Activated gamma-delta T cell treated with Interleukin-2 at 50 U/mL for 16 hours (primary cell): ENCODE measurements around the gene EEF2KMT.
A peak's percentile ranks its signal among the peaks of the same experiment; 100 is the strongest.
"Not testable (repeated sequence)": the region's sequence is repeated elsewhere in the genome, so short reads cannot be mapped to it uniquely, and the experiment has no call there.

Source experiments
- DNase-seq: peaks from one replicate; pipeline ENCODE4 v3.0.0-alpha.2; 2020

EEF2KMT gene

GRCh38 chr16:5097470-5098220, at the start of gene EEF2KMT:
EEF2KMT (minus strand) TSS chr16:5097795; CDS start chr16:5097739, 56 bp downstream.
- peak; percentile 89 for DNase-seq

- DNase-seq, result not testable (repeated sequence)
Measured at GRCh38 chr16:5144621-5144956, 47.0 kb upstream of the EEF2KMT start.

- no peak for DNase-seq
Measured at GRCh38 chr16:5143761-5144620, 46.4 kb upstream of the EEF2KMT start.

- not testable (repeated sequence) for DNase-seq
Measured at GRCh38 chr16:5140151-5140550, 42.6 kb upstream of the EEF2KMT start.

- DNase-seq, result not testable (repeated sequence)
Measured at GRCh38 chr16:5134739-5135452, 37.3 kb upstream of the EEF2KMT start.

- DNase-seq, result not testable (repeated sequence)
Measured at GRCh38 chr16:5132915-5133600, 35.5 kb upstream of the EEF2KMT start.

- DNase-seq, result not testable (repeated sequence)
Measured at GRCh38 chr16:5131467-5132004, 33.9 kb upstream of the EEF2KMT start.

- peak; percentile 27 for DNase-seq
Measured at GRCh38 chr16:5117300-5118087, 19.9 kb upstream of the EEF2KMT start.

- DNase-seq, result not testable (repeated sequence)
Measured at GRCh38 chr16:5116780-5117295, 19.2 kb upstream of the EEF2KMT start.

GRCh38 chr16:5110933-5111332, 13.3 kb upstream of the EEF2KMT start:
- DNase-seq, result not testable (repeated sequence)

GRCh38 chr16:5108505-5109158, 11.0 kb upstream of the EEF2KMT start:
- no peak for DNase-seq

GRCh38 chr16:5105039-5105438, 7.4 kb upstream of the EEF2KMT start:
- not testable (repeated sequence) for DNase-seq

- not testable (repeated sequence) for DNase-seq
Measured at GRCh38 chr16:5103296-5104032, 5.9 kb upstream of the EEF2KMT start.

GRCh38 chr16:5099174-5099573, 1.6 kb upstream of the EEF2KMT start:
- not testable (repeated sequence) for DNase-seq

- peak; percentile 96 for DNase-seq
Measured at GRCh38 chr16:5098221-5099159, 895 bp upstream of the EEF2KMT start.

- DNase-seq, result peak; percentile 32
Measured at GRCh38 chr16:5097061-5097469, 530 bp downstream of the EEF2KMT start.

GRCh38 chr16:5096437-5097060, 1.0 kb downstream of the EEF2KMT start:
- not testable (repeated sequence) for DNase-seq

GRCh38 chr16:5095145-5095830, 2.3 kb downstream of the EEF2KMT start:
- not testable (repeated sequence) for DNase-seq
